ENCODE measurements around the gene CAVIN2. TPM values are rescaled to one million over a fixed set of nuclear protein-coding genes. Genes with fewer than 3 reads are reported as not detected.

Gene CAVIN2
- total RNA-seq, 2 donors from 2014 or later, result 6.1 to 204 TPM

DNA sequence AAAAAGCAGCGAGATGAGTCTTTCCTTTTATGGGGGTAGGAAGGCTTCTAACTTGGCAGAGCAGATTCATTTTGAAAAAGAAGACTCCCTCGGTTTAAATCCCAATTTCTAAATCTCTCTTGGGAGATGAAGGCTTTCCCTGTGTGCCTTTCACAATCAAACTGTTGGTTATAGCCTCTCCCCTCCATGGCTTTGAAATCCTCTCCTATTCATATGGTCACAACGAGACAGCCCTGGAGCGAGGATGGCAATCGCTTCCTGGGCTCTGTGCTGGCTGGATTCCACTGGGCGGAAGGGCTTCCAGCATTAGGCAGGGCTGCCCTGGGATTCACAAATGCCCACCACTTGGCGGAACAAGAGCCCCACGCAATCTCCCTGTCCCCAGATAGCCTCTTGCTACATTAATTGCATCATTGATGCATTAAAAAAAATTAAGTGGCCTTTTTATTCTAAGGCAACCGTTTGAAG, 1.6 kb downstream of the CAVIN2 start:
- Mint-ChIP-seq H3K27me3 (peaks cover 79% of the 10 kb centered on the region), H3K27ac (no peak overlapping the region), H3K36me3 (ENCODE audit: low read depth) (peaks cover 2% of the 10 kb centered on the region), H3K4me1 (peaks cover 7% of the 10 kb centered on the region), H3K4me3 (no peak overlapping the region)
- no peak for DNase-seq
- no peaks in the 10 kb centered on the region for H3K9me3 ChIP-seq (ENCODE audit: control insufficient read depth, low read length, poor library complexity, severe bottlenecking)
- ATAC-seq, result no peak

DNA sequence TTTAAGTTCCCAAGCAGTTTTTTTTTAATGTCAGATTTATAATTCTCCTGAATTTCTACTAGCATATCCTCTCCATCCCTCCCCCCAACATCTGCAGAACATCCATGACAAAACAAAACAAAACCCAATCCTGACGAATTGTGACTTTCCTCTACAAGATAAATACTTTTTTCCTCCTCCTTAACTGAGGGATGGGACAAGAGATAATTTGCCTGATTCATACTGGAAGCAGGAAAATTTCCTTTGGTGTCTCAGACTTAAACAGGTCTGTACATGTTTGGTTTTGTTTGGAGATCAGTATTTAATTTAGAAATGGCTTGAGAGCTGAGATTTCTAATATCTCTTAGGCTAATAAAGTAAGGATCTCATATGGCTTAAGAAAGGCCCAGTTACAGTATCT, 2.2 kb downstream of the CAVIN2 start:
- peaks cover 7% of the 10 kb centered on the region for H3K4me1 Mint-ChIP-seq
- H3K4me3 Mint-ChIP-seq, result no peak overlapping the region
- peaks cover 79% of the 10 kb centered on the region for H3K27me3 Mint-ChIP-seq
- no peak overlapping the region for H3K27ac Mint-ChIP-seq
- ATAC-seq (no peak), DNase-seq (no peak)
- H3K9me3 ChIP-seq (ENCODE audit: control insufficient read depth, low read length, poor library complexity, severe bottlenecking), result no peaks in the 10 kb centered on the region
- peaks cover 2% of the 10 kb centered on the region for H3K36me3 Mint-ChIP-seq (ENCODE audit: low read depth)

DNA sequence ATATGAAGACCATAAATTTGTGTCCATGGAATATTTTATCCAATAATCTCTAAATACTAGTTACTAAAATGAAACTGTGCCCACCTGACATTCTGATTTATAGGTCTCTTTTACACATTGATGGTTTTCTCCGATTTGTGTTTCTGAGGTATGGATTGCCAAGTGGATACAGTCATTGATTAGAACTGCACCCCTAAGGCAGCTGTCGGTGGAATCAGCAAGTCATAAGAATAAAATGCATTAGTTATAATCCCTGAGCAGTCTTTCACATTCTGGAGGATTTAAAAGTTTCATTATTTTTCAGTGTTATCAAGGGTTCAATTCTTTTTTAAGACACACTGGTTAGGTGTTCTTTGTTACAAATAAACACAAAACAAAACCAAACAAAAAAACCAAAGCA, 6.0 kb downstream of the CAVIN2 start:
- H3K36me3 Mint-ChIP-seq (ENCODE audit: low read depth), result no peaks in the 10 kb centered on the region
- ATAC-seq (no peak), DNase-seq (no peak)
- H3K27me3 Mint-ChIP-seq, result peaks cover 78% of the 10 kb centered on the region
- no peaks in the 10 kb centered on the region for H3K9me3 ChIP-seq (ENCODE audit: control insufficient read depth, low read length, poor library complexity, severe bottlenecking)
- no peak overlapping the region for H3K4me3 Mint-ChIP-seq
- H3K27ac Mint-ChIP-seq, result no peak overlapping the region
- peaks cover 7% of the 10 kb centered on the region for H3K4me1 Mint-ChIP-seq

DNA sequence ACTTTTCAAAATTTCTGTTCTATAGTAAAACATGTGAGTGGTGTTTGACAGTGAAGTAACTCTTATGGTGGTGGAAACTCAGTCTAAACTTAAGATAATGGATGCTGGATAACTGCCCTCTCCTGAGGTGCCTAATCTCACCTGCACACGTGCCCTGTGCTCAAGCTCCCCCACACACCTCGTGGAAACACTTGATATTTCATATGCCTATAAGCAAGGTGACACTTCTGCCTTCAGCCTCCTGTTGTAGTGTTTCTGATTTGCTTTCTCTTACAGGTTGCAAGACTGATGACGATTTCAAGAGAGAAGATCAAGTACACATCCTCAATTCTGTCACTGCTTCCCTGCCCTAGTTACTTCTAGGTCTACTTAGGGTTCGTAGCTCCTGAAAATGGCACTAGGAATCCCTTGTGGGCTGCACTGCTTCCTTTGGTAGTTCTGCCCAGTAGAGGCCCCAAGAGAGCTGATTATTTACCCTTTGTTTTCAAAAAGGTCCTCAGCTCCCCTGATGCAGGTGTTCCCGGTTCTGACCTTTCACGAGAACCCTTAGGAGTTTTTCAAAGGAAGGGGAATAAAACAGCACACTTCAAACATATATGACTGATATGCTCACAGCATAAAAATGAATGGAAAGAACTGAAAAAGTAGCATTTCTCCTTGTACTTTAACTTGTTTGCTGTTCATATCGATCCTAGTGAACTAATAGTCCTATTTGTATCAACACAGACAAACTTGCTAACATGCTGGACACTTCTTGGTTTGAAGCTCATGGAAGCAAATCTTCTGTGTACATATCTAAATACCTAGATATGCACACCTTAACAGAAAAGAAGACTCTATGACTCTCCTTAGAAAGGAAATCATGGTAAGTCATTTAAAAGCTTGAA, 6.7 kb downstream of the CAVIN2 start:
- Mint-ChIP-seq H3K4me3 (no peak overlapping the region), H3K4me1 (peaks cover 7% of the 10 kb centered on the region), H3K27me3 (peaks cover 76% of the 10 kb centered on the region), H3K27ac (no peak overlapping the region), H3K36me3 (ENCODE audit: low read depth) (peaks cover under 1% of the 10 kb centered on the region)
- no peak for DNase-seq
- no peaks in the 10 kb centered on the region for H3K9me3 ChIP-seq (ENCODE audit: control insufficient read depth, low read length, poor library complexity, severe bottlenecking)
- no peak for ATAC-seq

DNA sequence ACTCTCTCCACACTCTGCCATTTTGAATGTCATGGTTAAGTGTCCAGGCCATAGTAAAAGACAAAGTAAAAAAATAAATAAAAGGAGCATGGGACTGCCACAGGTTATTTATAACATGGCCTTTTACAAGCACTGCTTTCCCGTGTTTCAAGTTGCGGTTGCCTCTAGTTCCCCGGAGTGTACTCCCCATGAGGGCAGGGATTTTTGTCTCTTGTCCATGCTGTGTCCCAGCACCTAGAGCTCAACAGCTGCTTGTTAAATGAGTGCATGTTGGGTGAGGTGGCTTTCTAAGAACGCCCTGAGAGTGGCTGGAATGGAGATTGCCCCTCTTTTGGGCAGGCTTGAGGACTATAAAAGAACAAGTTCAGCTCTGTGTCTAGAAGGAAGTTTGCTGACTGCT, 8.4 kb downstream of the CAVIN2 start:
- Mint-ChIP-seq H3K4me1 (peaks cover 6% of the 10 kb centered on the region), H3K4me3 (no peak overlapping the region), H3K27me3 (peaks cover 66% of the 10 kb centered on the region), H3K36me3 (ENCODE audit: low read depth) (peaks cover 2% of the 10 kb centered on the region), H3K27ac (no peak overlapping the region)
- no peak for DNase-seq
- no peak for ATAC-seq
- H3K9me3 ChIP-seq (ENCODE audit: control insufficient read depth, low read length, poor library complexity, severe bottlenecking), result no peaks in the 10 kb centered on the region

DNA sequence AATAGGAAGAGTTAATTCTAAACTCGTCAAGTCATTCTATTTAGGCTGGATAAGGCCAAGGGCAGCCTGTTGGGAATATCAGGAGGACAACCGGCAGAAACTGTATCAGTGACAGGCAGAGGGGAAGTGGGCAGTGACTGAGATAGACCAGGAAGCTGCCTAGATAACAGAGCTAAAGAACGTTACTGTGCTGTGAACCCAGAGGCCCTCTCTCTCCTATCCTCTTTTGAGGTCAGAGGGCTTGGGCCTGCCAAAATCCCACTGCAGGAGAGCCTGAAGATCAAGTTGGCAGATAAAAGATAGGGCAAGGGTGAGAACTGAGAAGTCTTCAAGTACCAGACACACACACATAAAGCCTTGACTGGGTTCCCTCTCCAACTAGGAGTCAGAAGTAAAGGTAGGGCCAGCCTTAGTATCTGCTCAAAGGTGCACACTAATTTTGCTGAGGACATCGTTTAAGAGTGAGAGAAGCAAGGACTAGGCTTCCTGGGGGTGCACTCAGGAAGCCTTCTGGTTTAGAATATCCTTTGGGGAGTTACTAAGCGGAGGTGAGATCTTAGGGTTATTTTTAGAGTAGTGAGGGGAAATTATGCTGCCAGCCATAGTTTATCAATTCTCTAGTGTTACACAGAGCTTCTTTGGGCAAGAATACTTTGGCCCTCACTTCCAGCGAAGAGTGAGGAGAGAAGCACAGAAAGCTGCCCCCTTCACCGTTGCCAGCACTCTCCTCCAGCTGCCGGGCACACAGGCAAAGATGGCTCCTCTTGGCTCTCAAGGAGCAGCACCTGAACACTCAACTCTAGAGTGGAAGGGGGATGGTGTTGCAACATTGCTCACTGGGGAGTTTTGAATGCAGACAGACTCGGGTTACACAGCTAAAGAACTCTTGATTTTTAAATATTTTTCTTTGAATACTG, 9.8 kb downstream of the CAVIN2 start:
- H3K4me1 Mint-ChIP-seq, result peaks cover 6% of the 10 kb centered on the region
- peaks cover 57% of the 10 kb centered on the region for H3K27me3 Mint-ChIP-seq
- DNase-seq (no peak), ATAC-seq (no peak)
- H3K36me3 Mint-ChIP-seq (ENCODE audit: low read depth), result peaks cover 2% of the 10 kb centered on the region
- H3K9me3 ChIP-seq (ENCODE audit: control insufficient read depth, low read length, poor library complexity, severe bottlenecking), result no peaks in the 10 kb centered on the region
- no peak overlapping the region for H3K27ac Mint-ChIP-seq
- H3K4me3 Mint-ChIP-seq, result no peak overlapping the region

DNA sequence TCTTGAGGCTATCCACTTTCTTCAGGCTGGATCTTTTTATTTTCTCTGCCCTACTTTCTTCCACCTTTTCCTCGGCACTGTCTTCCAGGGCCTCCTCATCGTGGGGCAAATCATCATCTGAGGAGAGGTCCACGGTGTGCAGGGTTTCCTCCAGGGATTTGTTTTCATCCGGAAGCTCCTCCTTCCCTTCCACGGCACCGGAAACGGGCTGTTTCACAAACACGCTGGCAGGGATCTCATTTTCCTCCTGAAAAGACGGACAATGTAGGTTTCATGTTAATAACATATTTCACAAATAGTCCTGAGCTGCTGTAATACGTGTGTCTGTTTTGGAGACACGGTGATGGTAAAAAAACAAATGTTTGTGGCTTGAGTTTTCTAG, 10.4 kb downstream of the CAVIN2 start:
- H3K4me3 Mint-ChIP-seq, result no peak overlapping the region

DNA sequence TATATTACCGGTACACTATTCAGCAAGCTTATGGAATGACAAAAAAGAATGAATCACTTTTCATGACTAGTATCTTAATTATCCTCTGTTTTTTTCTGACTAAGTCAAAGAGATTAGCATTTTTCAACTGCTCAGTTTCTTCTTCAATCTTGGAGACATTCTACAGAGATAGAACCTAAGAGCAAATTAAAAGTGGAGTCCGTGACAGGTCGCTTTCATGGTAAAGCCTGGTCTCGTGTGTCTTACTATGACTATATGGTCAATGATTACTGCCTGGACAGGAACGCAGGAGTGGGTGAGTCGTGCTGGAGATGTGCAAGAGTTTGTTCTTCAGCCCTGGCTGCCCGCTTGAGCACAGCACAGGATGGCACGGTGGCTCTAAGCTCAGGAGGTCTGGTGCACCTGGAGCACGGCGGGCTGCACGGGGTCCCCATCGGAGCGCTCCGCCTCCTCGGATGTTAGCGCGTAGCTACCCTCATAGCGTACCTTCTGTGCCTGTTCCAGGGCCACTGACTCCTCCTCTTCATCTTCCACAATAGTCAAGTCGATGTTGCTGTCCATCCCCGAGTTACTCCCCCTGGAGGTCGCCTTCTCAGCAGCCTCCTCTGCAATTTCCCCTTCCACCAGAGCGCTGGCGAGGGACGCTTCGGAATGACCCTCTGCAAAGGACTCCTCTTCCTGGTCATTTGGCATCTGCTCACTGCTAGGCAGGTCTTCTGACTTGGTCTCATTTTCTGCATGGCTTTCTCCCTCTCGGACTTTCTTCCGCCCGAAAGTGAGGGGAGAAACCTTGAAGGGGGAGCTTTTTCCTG, 11.1 kb downstream of the CAVIN2 start:
- peaks cover 57% of the 10 kb centered on the region for H3K27me3 Mint-ChIP-seq
- ATAC-seq, result no peak
- H3K4me3 Mint-ChIP-seq, result no peak overlapping the region
- H3K9me3 ChIP-seq (ENCODE audit: control insufficient read depth, low read length, poor library complexity, severe bottlenecking), result no peaks in the 10 kb centered on the region
- H3K36me3 Mint-ChIP-seq (ENCODE audit: low read depth), result peaks cover 2% of the 10 kb centered on the region
- H3K27ac Mint-ChIP-seq, result no peak overlapping the region
- peaks cover 6% of the 10 kb centered on the region for H3K4me1 Mint-ChIP-seq
- DNase-seq, result no peak

More for the DNA sequence above, 10.4 kb downstream of the CAVIN2 start:
- DNase-seq, result no peak
- H3K27ac Mint-ChIP-seq, result no peak overlapping the region
- peaks cover 58% of the 10 kb centered on the region for H3K27me3 Mint-ChIP-seq
- peaks cover 2% of the 10 kb centered on the region for H3K36me3 Mint-ChIP-seq (ENCODE audit: low read depth)
- ATAC-seq, result no peak
- no peaks in the 10 kb centered on the region for H3K9me3 ChIP-seq (ENCODE audit: control insufficient read depth, low read length, poor library complexity, severe bottlenecking)
- peaks cover 6% of the 10 kb centered on the region for H3K4me1 Mint-ChIP-seq

DNA sequence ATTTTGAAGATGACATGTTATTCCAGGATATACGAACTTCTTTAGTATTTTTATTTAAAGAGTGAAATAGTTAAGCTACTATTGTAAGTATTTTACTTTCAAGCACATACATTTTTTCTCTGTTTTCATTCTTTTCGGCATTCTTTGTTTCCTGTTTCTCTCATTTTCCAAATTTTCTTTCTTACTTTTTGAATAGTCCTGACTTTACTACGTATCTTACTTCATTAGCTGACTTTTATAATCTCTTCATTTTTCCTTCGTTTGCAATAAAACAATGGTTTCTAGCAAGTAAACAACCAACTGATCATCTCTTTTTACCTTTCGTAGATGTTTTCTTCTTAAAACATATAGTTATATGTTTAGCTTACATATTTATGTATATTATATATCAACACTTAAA, 11.8 kb downstream of the CAVIN2 start:
- H3K9me3 ChIP-seq (ENCODE audit: control insufficient read depth, low read length, poor library complexity, severe bottlenecking), result no peaks in the 10 kb centered on the region
- ATAC-seq (no peak), DNase-seq (no peak)
- Mint-ChIP-seq H3K36me3 (ENCODE audit: low read depth) (peaks cover 2% of the 10 kb centered on the region), H3K27ac (no peak overlapping the region), H3K4me3 (no peak overlapping the region), H3K4me1 (peaks cover 6% of the 10 kb centered on the region), H3K27me3 (peaks cover 51% of the 10 kb centered on the region)

DNA sequence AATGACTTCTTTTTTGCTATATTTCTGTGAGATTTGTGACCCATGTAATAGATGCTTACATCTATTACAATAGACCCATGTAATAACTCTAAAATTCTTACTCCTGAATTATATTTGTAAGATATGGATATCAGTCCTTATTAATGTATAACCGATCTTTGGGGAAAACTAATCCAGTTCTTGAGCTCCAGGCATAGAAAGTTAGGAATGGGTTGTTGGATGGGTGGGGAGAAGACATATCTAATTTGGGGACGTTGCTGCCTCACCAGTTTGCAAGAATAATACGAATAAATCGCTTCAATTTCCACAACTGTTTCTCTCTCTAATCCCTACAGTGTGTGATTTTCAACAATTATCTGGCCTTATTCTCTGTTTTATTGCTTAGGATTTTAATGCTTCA, 13.5 kb downstream of the CAVIN2 start:
- Mint-ChIP-seq H3K36me3 (ENCODE audit: low read depth) (peaks cover 2% of the 10 kb centered on the region), H3K4me3 (no peak overlapping the region), H3K4me1 (peaks cover 6% of the 10 kb centered on the region), H3K27ac (no peak overlapping the region), H3K27me3 (peaks cover 43% of the 10 kb centered on the region)
- no peak for DNase-seq
- no peaks in the 10 kb centered on the region for H3K9me3 ChIP-seq (ENCODE audit: control insufficient read depth, low read length, poor library complexity, severe bottlenecking)
- no peak for ATAC-seq

DNA sequence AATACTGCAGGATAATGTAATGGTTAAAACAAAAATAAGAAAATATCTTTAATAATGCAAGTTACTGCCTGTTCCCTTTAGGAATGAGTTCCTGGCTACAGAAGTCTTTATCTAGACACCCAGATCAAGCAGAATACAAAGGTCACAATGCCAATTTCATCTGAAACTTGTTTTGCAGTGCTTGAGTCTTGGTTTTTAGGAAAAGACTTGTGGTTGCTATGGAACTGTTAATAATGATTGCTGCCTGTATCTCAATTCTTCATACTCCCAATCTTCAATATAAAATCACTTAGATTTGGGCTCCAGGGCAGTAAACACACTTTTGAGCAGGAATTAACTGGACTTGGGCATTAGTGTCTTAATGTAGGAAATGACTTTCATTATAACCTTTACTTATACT, 14.2 kb downstream of the CAVIN2 start:
- H3K27ac Mint-ChIP-seq, result no peak overlapping the region
- peaks cover 39% of the 10 kb centered on the region for H3K27me3 Mint-ChIP-seq
- H3K4me1 Mint-ChIP-seq, result peaks cover 6% of the 10 kb centered on the region
- no peak overlapping the region for H3K4me3 Mint-ChIP-seq
- peaks cover 2% of the 10 kb centered on the region for H3K36me3 Mint-ChIP-seq (ENCODE audit: low read depth)
- ATAC-seq (no peak), DNase-seq (no peak)
- H3K9me3 ChIP-seq (ENCODE audit: control insufficient read depth, low read length, poor library complexity, severe bottlenecking), result no peaks in the 10 kb centered on the region

DNA sequence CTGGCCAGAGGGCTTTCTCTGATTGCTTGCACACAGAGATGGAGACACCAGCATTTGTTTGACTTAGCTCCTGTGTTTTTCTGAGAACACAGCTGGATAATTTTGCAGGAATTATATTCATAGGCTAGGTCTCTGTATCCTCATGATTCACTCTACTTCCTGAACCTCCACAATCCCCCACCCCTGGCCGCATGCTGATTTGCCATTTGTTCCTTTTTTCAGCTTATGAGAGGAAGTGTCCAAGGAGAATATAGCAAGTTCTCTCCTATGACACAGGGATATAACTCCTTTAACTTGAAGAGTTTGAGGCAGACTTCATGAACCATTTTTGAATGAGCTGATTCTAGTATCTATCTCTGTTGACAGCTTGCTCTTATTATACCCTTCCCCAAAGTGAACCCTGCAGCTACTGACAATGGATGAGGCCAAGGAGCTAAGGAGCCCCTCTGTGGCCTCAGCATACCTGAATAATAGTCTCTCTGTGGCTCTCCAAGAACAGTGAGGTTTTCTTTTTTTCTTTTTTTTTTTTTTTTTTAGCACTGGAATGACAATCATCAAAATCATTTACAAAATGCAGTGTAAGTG, 15.4 kb downstream of the CAVIN2 start:
- Mint-ChIP-seq H3K4me1 (peaks cover 2% of the 10 kb centered on the region), H3K4me3 (no peak overlapping the region)

More for the DNA sequence above, 15.4 kb downstream of the CAVIN2 start:
- H3K9me3 ChIP-seq (ENCODE audit: control insufficient read depth, low read length, poor library complexity, severe bottlenecking), result no peaks in the 10 kb centered on the region
- H3K27me3 Mint-ChIP-seq, result peaks cover 33% of the 10 kb centered on the region
- ATAC-seq (no peak), DNase-seq (no peak)
- H3K27ac Mint-ChIP-seq, result no peak overlapping the region
- H3K36me3 Mint-ChIP-seq (ENCODE audit: low read depth), result peaks cover 2% of the 10 kb centered on the region
